B cell (primary cell): Measurements from ENCODE around the gene GPR37L1. TPM values are rescaled to one million over a fixed set of nuclear protein-coding genes. Genes with fewer than 3 reads are reported as not detected.

Source experiments
- ATAC-seq: fragments of 200-7000 bp; cut with Tn5 transposase; one replicate; pipeline ENCODE4 v1.10.0; 2021; ENCODE audit warnings: low read depth, mild to moderate bottlenecking, moderate number of reproducible peaks, moderate library complexity
- CTCF ChIA-PET: fragments of 350-600 bp; sonication (Branson Sonifier 250); formaldehyde crosslinking; loops from one replicate; lab custom pipeline; 2021; ENCODE audit warnings: antibody characterized with exemption, inconsistent platforms; lab: Charles Lee
- POLR2A ChIA-PET: fragments of 350-600 bp; sonication (Branson Sonifier 250); formaldehyde crosslinking; loops from one replicate; lab custom pipeline; 2021; ENCODE audit warnings: antibody characterized with exemption; lab: Charles Lee
- DNase-seq: peaks from one replicate; pipeline ENCODE4 v3.0.0; 2013
- H2AFZ ChIP-seq: 2 replicates; pipeline ENCODE4 v1.6.1; 2012; ENCODE audit warnings: mild to moderate bottlenecking, low read depth, low read length; ENCODE audit not compliant: insufficient read depth, poor library complexity, severe bottlenecking
- H3K27ac ChIP-seq, 2 donors: 1 replicate in 1 of 2; 2 replicates in 1 of 2; pipeline ENCODE4 v1.5.1; 2012 to 2013; ENCODE audit warnings: low read length in 2 of 2, mild to moderate bottlenecking in 2 of 2, moderate library complexity in 1 of 2
- H3K27me3 ChIP-seq, 4 experiments: fragments of 200-600 bp in 1 of 4; sonication (generic) in 1 of 4; replicated peaks in 1 of 4; 1 replicate in 2 of 4; 2 replicates in 2 of 4; pipeline versions ENCODE4 v1.6.1 to v1.7.0; 2013 to 2016; ENCODE audit warnings: low read length in 3 of 4, mild to moderate bottlenecking in 2 of 4, mixed read lengths in 1 of 4, moderate library complexity in 1 of 4; ENCODE audit not compliant: insufficient read depth in 4 of 4, control insufficient read depth in 3 of 4; ENCODE audit errors: control extremely low read depth in 1 of 4
- H3K36me3 ChIP-seq, 2 experiments: replicated peaks in 1 of 2; 1 replicate in 1 of 2; 2 replicates in 1 of 2; pipeline versions ENCODE4 v1.6.1 to v1.7.1; 2013; ENCODE audit warnings: low read length in 1 of 2; ENCODE audit not compliant: insufficient read depth in 2 of 2, control insufficient read depth in 1 of 2; ENCODE audit errors: control extremely low read depth in 1 of 2, extremely low read depth in 1 of 2
- H3K4me1 ChIP-seq, 2 donors: fragments of 200-600 bp in 1 of 2; sonication (generic) in 1 of 2; 1 replicate in 1 of 2; 2 replicates in 1 of 2; pipeline versions ENCODE4 v1.5.1 to v1.6.1; 2013 to 2017; ENCODE audit warnings: low read length in 2 of 2; ENCODE audit not compliant: control insufficient read depth in 2 of 2, insufficient read depth in 2 of 2
- H3K4me2 ChIP-seq: replicated peaks from 2 replicates; pipeline ENCODE3; 2012; ENCODE audit warnings: mild to moderate bottlenecking, low read depth, low read length; ENCODE audit not compliant: poor library complexity, severe bottlenecking
- H3K4me3 ChIP-seq, 5 experiments: fragments of 200-600 bp in 1 of 5; sonication (generic) in 1 of 5; 1 replicate in 3 of 5; 2 replicates in 2 of 5; pipeline versions ENCODE4 v1.5.1 to v1.7.0; 2011 to 2016; ENCODE audit warnings: low read length in 4 of 5, mild to moderate bottlenecking in 4 of 5, low read depth in 2 of 5, control low read depth in 1 of 5, moderate library complexity in 1 of 5; ENCODE audit not compliant: insufficient read depth in 1 of 5; ENCODE audit errors: control extremely low read depth in 1 of 5, extremely low read depth in 1 of 5
- H3K79me2 ChIP-seq: fragments of 200-600 bp; sonication (generic); one replicate; pipeline ENCODE4 v1.6.0; 2016; ENCODE audit warnings: low read length; ENCODE audit not compliant: control insufficient read depth, insufficient read depth
- H3K9ac ChIP-seq: fragments of 200-600 bp; sonication (generic); 2 replicates; pipeline ENCODE4 v1.6.1; 2017; ENCODE audit warnings: mild to moderate bottlenecking, low read length, moderate library complexity
- H3K9me3 ChIP-seq, 3 donors: one replicate each; pipeline versions ENCODE4 v1.6.1 to v1.7.1; 2013; ENCODE audit warnings: low read length in 2 of 3; ENCODE audit not compliant: control insufficient read depth in 2 of 3, insufficient read depth in 1 of 3; ENCODE audit errors: control extremely low read depth in 1 of 3
- H4K20me1 ChIP-seq: 2 replicates; pipeline ENCODE4 v1.6.0; 2012; ENCODE audit warnings: mild to moderate bottlenecking, low read length; ENCODE audit not compliant: insufficient read depth, control insufficient read depth, poor library complexity, severe bottlenecking
- H3K27ac Mint-ChIP-seq: one replicate; pipeline ENCODE4 v1.8.0; 2021; ENCODE audit warnings: mixed read lengths
- H3K27me3 Mint-ChIP-seq: one replicate; pipeline ENCODE4 v1.8.0; 2021; ENCODE audit warnings: mixed read lengths
- H3K4me1 Mint-ChIP-seq: one replicate; pipeline ENCODE4 v1.8.0; 2021; ENCODE audit warnings: mixed read lengths
- H3K4me3 Mint-ChIP-seq: one replicate; pipeline ENCODE4 v1.8.0; 2021; ENCODE audit warnings: mixed read lengths
- H3K9me3 Mint-ChIP-seq: one replicate; pipeline ENCODE4 v1.8.0; 2022; ENCODE audit warnings: mixed read lengths; ENCODE audit not compliant: insufficient read depth
- CTCF ChIP-seq: fragments of 200-600 bp; IDR thresholded peaks from one replicate; pipeline ENCODE4 v1.8.0; 2022; ENCODE audit warnings: antibody characterized with exemption, mild to moderate bottlenecking
- EZH2 ChIP-seq: IDR thresholded peaks from 2 replicates; pipeline ENCODE4 v1.6.1; 2012; ENCODE audit warnings: borderline replicate concordance, low read depth, mild to moderate bottlenecking, moderate library complexity, low read length; ENCODE audit not compliant: insufficient read depth, poor library complexity, severe bottlenecking
- WGBS: methylation state at CpG from one replicate; pipeline ENCODE4 v1.1.5; 2013; ENCODE audit warnings: missing lambda C conversion rate; ENCODE audit not compliant: insufficient coverage; 5-methylcytosine and 5-hydroxymethylcytosine counted together
- intact Hi-C: fragments of 100-400 bp; cut with micrococcal nuclease; formaldehyde crosslinking; loops from one replicate; pipeline ENCODE4 v1.10.0; 2022
- polyA plus RNA-seq: library from polyadenylated mRNA; depleted of rRNA; stranded (reverse); fragments of >200 nt; gene quantifications from 2 replicates; pipeline ENCODE4 v1.2.3, GENCODE V29; 2012
- total RNA-seq, 2 donors: library from RNA; stranded (reverse); fragments of 120-200 nt in 1 of 2; gene quantifications; 1 replicate in 1 of 2; 2 replicates in 1 of 2; pipeline versions ENCODE4 v1.2.3 to v1.2.4, GENCODE V29; 2013 to 2022

Gene GPR37L1
- total and polyA plus RNA-seq, 2 donors (not counting 1 experiment from before 2014, with no cell fraction given) = not detected

GRCh38 chr1:202154766-202155477 is 32.2 kb downstream of the GPR37L1 start:
- peak overlapping the region in 1 of 2 donors; percentile 16 for H3K27ac ChIP-seq
- H3K4me1 ChIP-seq = peaks cover 15 to 22% of the 10 kb centered on the region in 2 donors
- TF ChIP-seq CTCF (peak; percentile 76), EZH2 (no peak)
- H3K27me3 Mint-ChIP-seq = no peaks in the 10 kb centered on the region
- H3K9me3 ChIP-seq = no peaks in the 10 kb centered on the region
- no peak overlapping the region for H2AFZ ChIP-seq
- no peaks in the 10 kb centered on the region for H3K27me3 ChIP-seq
- H3K9me3 Mint-ChIP-seq = no peaks in the 10 kb centered on the region
- intact Hi-C loops = loop anchor here (1.0 kb wide), 2 partner anchors 10 to 160 kb away; no protein-coding TSS in a partner anchor
- no peak overlapping the region for H3K9ac ChIP-seq
- POLR2A ChIA-PET = interaction anchor here (0.5 to 1.2 kb wide), 2 partner anchors 10 to 769 kb away, joined by 3 to 4 read pairs; partner anchors contain the start of gene ARL8A
- peak; percentile 73 for DNase-seq
- no peak overlapping the region for H3K4me3 Mint-ChIP-seq
- WGBS = 77% methylated on average over 9 of the region's 11 CpGs
- no peak overlapping the region for H3K27ac Mint-ChIP-seq
- H3K4me2 ChIP-seq = no peak overlapping the region
- H3K79me2 ChIP-seq = peaks cover 19% of the 10 kb centered on the region
- H3K4me3 ChIP-seq = no peak overlapping the region
- peaks cover 7% of the 10 kb centered on the region for H4K20me1 ChIP-seq
- CTCF ChIA-PET = interaction anchor here (0.8 to 5.5 kb wide), 21 partner anchors 8 to 564 kb away, joined by 3 to 37 read pairs (median 5); partner anchors contain the start of genes ARL8A and LGR6
- H3K4me1 Mint-ChIP-seq = peaks cover 36% of the 10 kb centered on the region
- ATAC-seq = peak; percentile 80
- H3K36me3 ChIP-seq = peaks cover 12 to 75% of the 10 kb centered on the region in 2 experiments
